Nephron (organoid): ENCODE measurements around the gene MYO15B.
A peak's percentile ranks its signal among the peaks of the same experiment; 100 is the strongest.

Source experiments
- H3K27ac Mint-ChIP-seq, 3 experiments: 2 replicates each; pipeline ENCODE4 v1.8.0; 2020; ENCODE audit warnings: mixed read lengths in 3 of 3, mild to moderate bottlenecking in 2 of 3, moderate library complexity in 1 of 3
- H3K27me3 Mint-ChIP-seq: 2 replicates; pipeline ENCODE4 v1.8.0; 2021; ENCODE audit warnings: low read depth, mild to moderate bottlenecking, moderate library complexity, mixed read lengths
- H3K36me3 Mint-ChIP-seq: 2 replicates; pipeline ENCODE4 v1.8.0; 2020; ENCODE audit warnings: low read depth, mixed read lengths
- H3K4me1 Mint-ChIP-seq: 2 replicates; pipeline ENCODE4 v1.8.0; 2020; ENCODE audit warnings: mixed read lengths
- H3K4me3 Mint-ChIP-seq, 3 experiments: 2 replicates each; pipeline ENCODE4 v1.8.0; 2020; ENCODE audit warnings: mild to moderate bottlenecking in 3 of 3, mixed read lengths in 3 of 3, moderate library complexity in 2 of 3
- H3K9me3 Mint-ChIP-seq: 2 replicates; pipeline ENCODE4 v1.8.0; 2020; ENCODE audit warnings: mixed read lengths
- CTCF ChIP-seq, 3 experiments: fragments of 200-600 bp; sonication (generic); IDR thresholded peaks; one replicate each; pipeline ENCODE4 v1.5.0; 2021; ENCODE audit warnings: antibody characterized with exemption in 3 of 3; ENCODE audit not compliant: unreplicated experiment in 3 of 3

MYO15B gene

GRCh38 chr17:75550139-75550465 lies 37.5 kb upstream of the MYO15B start:
- H3K27ac Mint-ChIP-seq: peak overlapping the region; percentile 31 to 95 (median 74)
- peaks cover 20% of the 10 kb centered on the region for H3K4me1 Mint-ChIP-seq
- H3K36me3 Mint-ChIP-seq: no peaks in the 10 kb centered on the region
- no peaks in the 10 kb centered on the region for H3K9me3 Mint-ChIP-seq
- no peak overlapping the region for H3K4me3 Mint-ChIP-seq
- TF ChIP-seq CTCF (IDR thresholded peaks at IDR 0.05; ENCODE audit: unreplicated experiment in 3 of 3): no peak
- no peaks in the 10 kb centered on the region for H3K27me3 Mint-ChIP-seq

- Mint-ChIP-seq H3K36me3 (no peaks in the 10 kb centered on the region), H3K27ac (peak overlapping the region; percentile 31 to 82 (median 67)), H3K9me3 (no peaks in the 10 kb centered on the region), H3K27me3 (no peaks in the 10 kb centered on the region), H3K4me3 (no peak overlapping the region), H3K4me1 (peaks cover 20% of the 10 kb centered on the region)
- TF ChIP-seq CTCF (IDR thresholded peaks at IDR 0.05; ENCODE audit: unreplicated experiment in 3 of 3): no peak
Observed at GRCh38 chr17:75551266-75551665, 36.3 kb upstream of the MYO15B start.

GRCh38 chr17:75552425-75553294 lies 34.9 kb upstream of the MYO15B start:
- Mint-ChIP-seq H3K27me3 (no peaks in the 10 kb centered on the region), H3K36me3 (no peaks in the 10 kb centered on the region), H3K9me3 (no peaks in the 10 kb centered on the region), H3K4me3 (peak overlapping the region in 1 of 3 experiments; percentile 14), H3K27ac (peak overlapping the region; percentile 81 to 93 (median 89)), H3K4me1 (peaks cover 23% of the 10 kb centered on the region)
- no peak for TF ChIP-seq CTCF (IDR thresholded peaks at IDR 0.05; ENCODE audit: unreplicated experiment in 3 of 3)

GRCh38 chr17:75553295-75554110 lies 34.1 kb upstream of the MYO15B start:
- Mint-ChIP-seq H3K9me3 (no peaks in the 10 kb centered on the region), H3K27me3 (no peaks in the 10 kb centered on the region), H3K4me3 (no peak overlapping the region), H3K27ac (peak overlapping the region; percentile 81 to 93 (median 89)), H3K36me3 (no peaks in the 10 kb centered on the region), H3K4me1 (peaks cover 23% of the 10 kb centered on the region)
- no peak for TF ChIP-seq CTCF (IDR thresholded peaks at IDR 0.05; ENCODE audit: unreplicated experiment in 3 of 3)

- peaks cover 27% of the 10 kb centered on the region for H3K4me1 Mint-ChIP-seq
- TF ChIP-seq CTCF (IDR thresholded peaks at IDR 0.05; ENCODE audit: unreplicated experiment in 3 of 3): no peak
- H3K9me3 Mint-ChIP-seq: no peaks in the 10 kb centered on the region
- H3K4me3 Mint-ChIP-seq: no peak overlapping the region
- H3K27me3 Mint-ChIP-seq: no peaks in the 10 kb centered on the region
- no peaks in the 10 kb centered on the region for H3K36me3 Mint-ChIP-seq
- H3K27ac Mint-ChIP-seq: peak overlapping the region in 2 of 3 experiments; percentile 48 to 77
Observed at GRCh38 chr17:75555679-75556153, 31.9 kb upstream of the MYO15B start.
